ES-I3 (cell line): Measurements from ENCODE around the gene EN1.

Experiments
- H3K36me3 ChIP-seq: 2 replicates; pipeline ENCODE4 v1.6.1; 2013; ENCODE audit warnings: mild to moderate bottlenecking, low read length, control low read depth, moderate library complexity; ENCODE audit not compliant: insufficient read depth
- H3K4me1 ChIP-seq: 2 replicates; pipeline ENCODE4 v1.6.1; 2013; ENCODE audit warnings: mild to moderate bottlenecking, control low read depth, low read length; ENCODE audit not compliant: insufficient read depth
- H3K9ac ChIP-seq: 2 replicates; pipeline ENCODE4 v1.6.1; 2013; ENCODE audit warnings: low read depth, mild to moderate bottlenecking, low read length, moderate library complexity
- H3K9me3 ChIP-seq: 2 replicates; pipeline ENCODE4 v1.6.1; 2013; ENCODE audit warnings: mild to moderate bottlenecking, low read length, moderate library complexity; ENCODE audit not compliant: control insufficient read depth, insufficient read depth

The EN1 gene

GRCh38 chr2:118832071-118832790 is 15.2 kb downstream of the EN1 start:
- Histone ChIP-seq H3K9me3 (no peaks in the 10 kb centered on the region), H3K9ac (no peak overlapping the region), H3K4me1 (peaks cover 13% of the 10 kb centered on the region; the same call in 1 of the 2 replicates), H3K36me3 (no peaks in the 10 kb centered on the region)

GRCh38 chr2:118830881-118831280 is 16.6 kb downstream of the EN1 start:
- H3K9ac ChIP-seq = no peak overlapping the region
- H3K4me1 ChIP-seq = 0 out of 2 replicates have a peak, but pooled peaks cover 9% of the 10 kb centered on the region
- H3K36me3 ChIP-seq = no peaks in the 10 kb centered on the region

GRCh38 chr2:118830118-118830517 is 17.3 kb downstream of the EN1 start:
- no peaks in the 10 kb centered on the region for H3K9me3 ChIP-seq
- no peaks in the 10 kb centered on the region for H3K36me3 ChIP-seq
- no peak overlapping the region for H3K9ac ChIP-seq
- H3K4me1 ChIP-seq = 0 out of 2 replicates have a peak, but pooled peaks cover 9% of the 10 kb centered on the region

More at GRCh38 chr2:118830881-118831280, 16.6 kb downstream of the EN1 start:
- H3K9me3 ChIP-seq = no peaks in the 10 kb centered on the region

GRCh38 chr2:118826093-118826492 is 21.4 kb downstream of the EN1 start:
- Histone ChIP-seq H3K4me1 (no peaks in the 10 kb centered on the region), H3K36me3 (no peaks in the 10 kb centered on the region), H3K9me3 (no peaks in the 10 kb centered on the region), H3K9ac (no peak overlapping the region)

- Histone ChIP-seq H3K36me3 (no peaks in the 10 kb centered on the region), H3K4me1 (no peaks in the 10 kb centered on the region), H3K9ac (no peak overlapping the region), H3K9me3 (no peaks in the 10 kb centered on the region)
These were observed 23.8 kb downstream of the EN1 start for GRCh38 chr2:118823633-118824032.

GRCh38 chr2:118822572-118822971 is 24.9 kb downstream of the EN1 start:
- no peaks in the 10 kb centered on the region for H3K4me1 ChIP-seq
- no peak overlapping the region for H3K9ac ChIP-seq
- no peaks in the 10 kb centered on the region for H3K9me3 ChIP-seq
- H3K36me3 ChIP-seq = no peaks in the 10 kb centered on the region

- H3K9ac ChIP-seq = no peak overlapping the region
- H3K4me1 ChIP-seq = no peaks in the 10 kb centered on the region
- H3K9me3 ChIP-seq = no peaks in the 10 kb centered on the region
- no peaks in the 10 kb centered on the region for H3K36me3 ChIP-seq
These were observed 25.4 kb downstream of the EN1 start for GRCh38 chr2:118822015-118822414.

GRCh38 chr2:118817469-118817868 is 30.0 kb downstream of the EN1 start:
- Histone ChIP-seq H3K9ac (no peak overlapping the region), H3K4me1 (peaks cover 9% of the 10 kb centered on the region), H3K36me3 (no peaks in the 10 kb centered on the region), H3K9me3 (no peaks in the 10 kb centered on the region)

- Histone ChIP-seq H3K9ac (no peak overlapping the region), H3K4me1 (peaks cover 11% of the 10 kb centered on the region), H3K36me3 (no peaks in the 10 kb centered on the region), H3K9me3 (no peaks in the 10 kb centered on the region)
These were observed 30.8 kb downstream of the EN1 start for GRCh38 chr2:118816669-118817068.

GRCh38 chr2:118815731-118816130 is 31.7 kb downstream of the EN1 start:
- Histone ChIP-seq H3K36me3 (no peaks in the 10 kb centered on the region), H3K9ac (no peak overlapping the region), H3K9me3 (no peaks in the 10 kb centered on the region), H3K4me1 (peaks cover 13% of the 10 kb centered on the region)

- no peak overlapping the region for H3K9ac ChIP-seq
- no peaks in the 10 kb centered on the region for H3K36me3 ChIP-seq
- peaks cover 17% of the 10 kb centered on the region for H3K4me1 ChIP-seq
- no peaks in the 10 kb centered on the region for H3K9me3 ChIP-seq
These were observed 32.1 kb downstream of the EN1 start for GRCh38 chr2:118815314-118815713.

GRCh38 chr2:118814368-118814767 is 33.1 kb downstream of the EN1 start:
- no peaks in the 10 kb centered on the region for H3K9me3 ChIP-seq
- no peak overlapping the region for H3K9ac ChIP-seq
- H3K36me3 ChIP-seq = no peaks in the 10 kb centered on the region
- peaks cover 17% of the 10 kb centered on the region for H3K4me1 ChIP-seq

GRCh38 chr2:118813601-118814339 is 33.7 kb downstream of the EN1 start:
- Histone ChIP-seq H3K9ac (no peak overlapping the region), H3K4me1 (peaks cover 17% of the 10 kb centered on the region), H3K9me3 (no peaks in the 10 kb centered on the region), H3K36me3 (no peaks in the 10 kb centered on the region)

GRCh38 chr2:118813111-118813510 is 34.3 kb downstream of the EN1 start:
- Histone ChIP-seq H3K4me1 (peaks cover 17% of the 10 kb centered on the region), H3K9ac (no peak overlapping the region)

GRCh38 chr2:118812552-118812951 is 34.9 kb downstream of the EN1 start:
- Histone ChIP-seq H3K9ac (no peak overlapping the region), H3K4me1 (peaks cover 21% of the 10 kb centered on the region), H3K36me3 (no peaks in the 10 kb centered on the region), H3K9me3 (no peaks in the 10 kb centered on the region)

More at GRCh38 chr2:118813111-118813510, 34.3 kb downstream of the EN1 start:
- Histone ChIP-seq H3K36me3 (no peaks in the 10 kb centered on the region), H3K9me3 (no peaks in the 10 kb centered on the region)
